ENCODE data around the gene FHL1. TPM values are rescaled to one million over a fixed set of nuclear protein-coding genes. Genes with fewer than 3 reads are reported as not detected.

Gene FHL1
- total and polyA plus RNA-seq, 2 donors (not counting 3 experiments of a cell fraction or from before 2014, with no cell fraction given) = 50.6 to 59.4 TPM

- dilution Hi-C loops (cut with MboI; ENCODE audit: extremely low pct_ligation_motif_present, low sequenced_read_pairs) = no loop called here
Observed at GRCh38 chrX:136158685-136159084, 11.4 kb downstream of the FHL1 start.

GRCh38 chrX:136159611-136160025 lies 12.3 kb downstream of the FHL1 start:
- H3K4me3 ChIP-seq (replicated peaks in 1 of 3; ENCODE audit: insufficient read depth in 1 of 3, low read depth in 1 of 3, low read length in 3 of 3) = no peak overlapping the region
- H3K27ac ChIP-seq (ENCODE audit: insufficient read depth, low read depth, low read length) = no peak overlapping the region
- H3K27me3 ChIP-seq (ENCODE audit: control insufficient read depth in 2 of 2, insufficient read depth in 2 of 2, low read length in 2 of 2) = no peaks in the 10 kb centered on the region
- H3K4me2 ChIP-seq (ENCODE audit: insufficient read depth, low read length) = no peak overlapping the region
- H2AFZ ChIP-seq (ENCODE audit: low read depth, low read length) = no peak overlapping the region
- TF ChIP-seq GATA2 (IDR thresholded peaks at IDR 0.05; ENCODE audit: insufficient read depth, insufficient read length, low read depth, low read length) (no peak), MAX (IDR thresholded peaks at IDR 0.05; ENCODE audit: insufficient read depth, insufficient read length) (no peak), FOS (IDR thresholded peaks at IDR 0.05; ENCODE audit: borderline replicate concordance, insufficient read depth, low read length) (no peak), MYC (IDR thresholded peaks at IDR 0.05; ENCODE audit: low read depth, low read length) (no peak), POLR2A (IDR thresholded peaks at IDR 0.05; ENCODE audit: low read depth, low read length) (no peak), POLR2AphosphoS5 (IDR thresholded peaks at IDR 0.05; ENCODE audit: insufficient read depth, low read depth, low read length) (no peak)
- no peaks in the 10 kb centered on the region for H3K79me2 ChIP-seq (ENCODE audit: control insufficient read depth, insufficient read depth, low read length)
- no peak overlapping the region for H3K9ac ChIP-seq (replicated peaks; ENCODE audit: extremely low read depth, insufficient read depth, low read length)
- intact Hi-C loops (cut with micrococcal nuclease) (no loop called here), dilution Hi-C loops (cut with MboI; ENCODE audit: extremely low pct_ligation_motif_present, low sequenced_read_pairs) (no loop called here)
- no peak for FAIRE-seq
- H3K9me3 ChIP-seq (replicated peaks; ENCODE audit: control insufficient read depth, insufficient read depth, low read length) = no peaks in the 10 kb centered on the region
- no TSS peak for BruUV-seq (replicated peaks)
- no peak for DNase-seq (ENCODE audit: low read depth, low spot score)
- no peaks in the 10 kb centered on the region for H3K36me3 ChIP-seq (ENCODE audit: control insufficient read depth in 2 of 2, extremely low read depth in 1 of 2, insufficient read depth in 2 of 2, low read length in 2 of 2)
- H4K20me1 ChIP-seq (replicated peaks; ENCODE audit: control insufficient read depth, extremely low read depth, insufficient read depth, low read length) = no peaks in the 10 kb centered on the region
- no peaks in the 10 kb centered on the region for H3K4me1 ChIP-seq (ENCODE audit: control insufficient read depth, extremely low read depth, insufficient read depth, low read length)
- ChIA-PET CTCF (interaction anchor here (0.6 to 1.5 kb wide), 3 partner anchors 131 to 620 kb away, joined by 3 to 6 read pairs (median 3); no protein-coding TSS in a partner anchor), POLR2A (no interaction called here)
- H3K9me1 ChIP-seq (replicated peaks; ENCODE audit: control insufficient read depth, extremely low read depth, insufficient read depth, low read length) = no peaks in the 10 kb centered on the region

More at GRCh38 chrX:136158685-136159084, 11.4 kb downstream of the FHL1 start:
- Histone ChIP-seq H2AFZ (ENCODE audit: low read depth, low read length) (no peak overlapping the region), H3K27ac (ENCODE audit: insufficient read depth, low read depth, low read length) (no peak overlapping the region), H4K20me1 (replicated peaks; ENCODE audit: control insufficient read depth, extremely low read depth, insufficient read depth, low read length) (no peaks in the 10 kb centered on the region), H3K36me3 (ENCODE audit: control insufficient read depth in 2 of 2, extremely low read depth in 1 of 2, insufficient read depth in 2 of 2, low read length in 2 of 2) (no peaks in the 10 kb centered on the region), H3K4me2 (ENCODE audit: insufficient read depth, low read length) (no peak overlapping the region), H3K9me3 (replicated peaks; ENCODE audit: control insufficient read depth, insufficient read depth, low read length) (no peaks in the 10 kb centered on the region), H3K4me3 (replicated peaks in 1 of 3; ENCODE audit: insufficient read depth in 1 of 3, low read depth in 1 of 3, low read length in 3 of 3) (no peak overlapping the region), H3K9ac (replicated peaks; ENCODE audit: extremely low read depth, insufficient read depth, low read length) (no peak overlapping the region), H3K9me1 (replicated peaks; ENCODE audit: control insufficient read depth, extremely low read depth, insufficient read depth, low read length) (no peaks in the 10 kb centered on the region), H3K4me1 (ENCODE audit: control insufficient read depth, extremely low read depth, insufficient read depth, low read length) (no peaks in the 10 kb centered on the region), H3K79me2 (ENCODE audit: control insufficient read depth, insufficient read depth, low read length) (no peaks in the 10 kb centered on the region), H3K27me3 (ENCODE audit: control insufficient read depth in 2 of 2, insufficient read depth in 2 of 2, low read length in 2 of 2) (no peaks in the 10 kb centered on the region)
- CTCF ChIA-PET = interaction anchor here (0.6 to 1.5 kb wide), 2 partner anchors 131 to 144 kb away, joined by 3 to 6 read pairs; no protein-coding TSS in a partner anchor
- no TSS peak for BruUV-seq (replicated peaks)
- DNase-seq (ENCODE audit: low read depth, low spot score) = no peak
- no peak for FAIRE-seq
- no peak for TF ChIP-seq POLR2A (IDR thresholded peaks at IDR 0.05; ENCODE audit: low read depth, low read length)
- no peak for TF ChIP-seq MAX (IDR thresholded peaks at IDR 0.05; ENCODE audit: insufficient read depth, insufficient read length)
- TF ChIP-seq POLR2AphosphoS5 (IDR thresholded peaks at IDR 0.05; ENCODE audit: insufficient read depth, low read depth, low read length) = no peak
- no peak for TF ChIP-seq EZH2 (IDR thresholded peaks at IDR 0.05; ENCODE audit: borderline replicate concordance, low read depth, low read length, severe bottlenecking)
- POLR2A ChIA-PET = no interaction called here
- intact Hi-C loops (cut with micrococcal nuclease) = no loop called here
